Pons (tissue), 1 donor: ENCODE results near the gene HOOK2.

Experiments used
- DNase-seq: peaks from one replicate; pipeline ENCODE4 v3.0.0-alpha.2; 2016; ENCODE audit warnings: low spot score

HOOK2 gene

GRCh38 chr19:12783291-12783848 lies 8.0 kb upstream of the HOOK2 start:
- DNase-seq = no peak

- peak; percentile 79 for DNase-seq
Measured at GRCh38 chr19:12782424-12783290, 7.3 kb upstream of the HOOK2 start.

DNA sequence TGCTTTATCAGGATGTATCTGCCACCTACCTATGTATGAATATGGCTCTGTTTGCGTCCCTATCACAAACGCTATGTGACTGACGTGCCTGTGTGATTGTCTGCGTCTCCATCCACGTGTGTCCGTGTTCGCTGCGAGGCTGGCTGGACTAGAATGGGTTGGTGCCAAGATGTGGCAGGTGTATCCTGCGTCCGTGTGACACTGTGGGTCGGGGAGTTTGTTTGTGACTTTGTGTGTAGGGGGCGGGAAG lies 6.7 kb upstream of the HOOK2 start:
- DNase-seq = no peak

GRCh38 chr19:12779162-12779993 lies 4.0 kb upstream of the HOOK2 start:
- no peak for DNase-seq

- no peak for DNase-seq
Measured at GRCh38 chr19:12778905-12779161, 3.5 kb upstream of the HOOK2 start.

GRCh38 chr19:12778017-12778904 lies 2.9 kb upstream of the HOOK2 start:
- DNase-seq = no peak

DNA sequence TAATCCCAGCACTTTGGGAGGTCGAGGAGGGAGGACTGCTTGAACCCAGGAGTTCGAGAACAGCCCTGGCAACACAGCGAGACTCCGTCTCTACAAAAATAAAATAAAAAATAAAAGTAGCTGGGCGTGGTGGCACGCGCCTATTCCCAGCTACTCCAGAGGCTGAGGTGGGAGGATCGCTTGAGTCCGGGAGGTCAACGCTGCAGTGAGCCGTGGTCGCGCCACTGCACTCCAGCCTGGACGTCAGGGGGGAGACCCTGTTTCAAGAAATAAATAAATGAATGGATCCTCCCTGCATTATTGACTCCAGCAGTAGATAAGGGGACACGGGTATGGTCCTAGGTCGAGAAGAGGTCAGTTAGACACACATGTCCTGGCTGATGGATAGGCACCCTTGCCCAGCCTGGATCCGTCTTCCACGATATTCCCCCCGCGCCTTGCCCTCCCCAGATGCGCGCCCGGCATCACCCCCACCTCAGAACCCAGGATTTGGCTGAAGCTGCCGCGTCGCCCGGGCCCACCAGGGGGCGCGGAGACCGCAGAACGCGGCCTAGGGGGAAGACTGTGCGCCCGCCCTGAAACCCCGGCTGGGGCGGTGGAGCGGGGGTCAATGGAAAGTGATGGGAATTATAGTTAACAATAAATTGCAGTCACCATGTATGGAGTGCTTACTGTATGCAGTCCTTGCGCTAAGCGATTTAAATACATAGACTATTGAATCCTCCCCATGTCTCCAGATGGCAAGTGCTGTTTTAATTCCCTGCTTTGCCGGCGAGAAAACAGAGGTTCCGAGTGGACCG lies 2.1 kb upstream of the HOOK2 start:
- no peak for DNase-seq

GRCh38 chr19:12773571-12773970 lies 1.8 kb downstream of the HOOK2 start:
- DNase-seq = no peak

GRCh38 chr19:12772323-12772722 lies 3.0 kb downstream of the HOOK2 start:
- no peak for DNase-seq

DNA sequence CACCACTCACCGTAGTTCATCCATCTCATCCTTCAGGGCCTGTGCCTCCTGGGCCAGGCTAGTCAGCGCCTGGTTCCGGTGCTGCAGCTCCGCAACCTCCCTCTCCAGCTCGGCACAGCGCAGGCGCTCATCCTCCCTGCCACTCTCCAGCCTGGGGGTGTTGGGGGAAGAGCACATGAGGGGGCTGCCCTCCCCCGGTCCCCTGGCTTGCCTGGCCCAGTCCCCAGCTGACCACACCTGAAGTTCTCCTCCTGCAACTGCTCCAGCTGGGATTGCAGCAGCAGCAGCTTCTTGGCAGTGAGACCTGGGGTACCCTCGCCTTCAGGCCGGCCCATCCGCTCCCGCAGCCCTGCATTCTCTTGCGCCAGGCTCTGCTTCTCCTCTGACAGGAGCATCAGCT lies 4.4 kb downstream of the HOOK2 start:
- no peak for DNase-seq

GRCh38 chr19:12769689-12770088 lies 5.7 kb downstream of the HOOK2 start:
- no peak for DNase-seq

- no peak for DNase-seq
Measured at GRCh38 chr19:12767666-12768065, 7.7 kb downstream of the HOOK2 start.

DNA sequence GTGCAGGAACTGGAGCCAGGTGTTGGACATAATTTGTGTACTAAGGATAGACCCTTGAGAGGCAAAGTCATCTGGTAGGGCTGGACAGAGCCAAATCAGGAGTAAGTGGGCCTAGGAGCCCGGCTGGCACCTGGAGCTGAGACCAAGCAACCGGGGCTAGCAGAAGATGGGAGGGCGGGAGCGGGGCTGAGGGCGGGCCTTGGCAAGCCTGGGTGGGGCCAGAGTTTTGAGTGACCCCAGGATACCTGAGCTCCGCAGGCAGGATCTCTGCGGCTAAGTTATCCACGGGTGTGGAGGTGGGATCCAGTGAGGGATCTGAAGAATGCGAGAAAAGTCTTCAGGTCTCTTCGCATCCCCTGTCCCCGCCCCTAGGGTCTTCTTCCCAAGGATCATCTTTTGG lies 8.2 kb downstream of the HOOK2 start:
- DNase-seq = no peak

GRCh38 chr19:12766051-12766521 lies 9.3 kb downstream of the HOOK2 start:
- DNase-seq = no peak

DNA sequence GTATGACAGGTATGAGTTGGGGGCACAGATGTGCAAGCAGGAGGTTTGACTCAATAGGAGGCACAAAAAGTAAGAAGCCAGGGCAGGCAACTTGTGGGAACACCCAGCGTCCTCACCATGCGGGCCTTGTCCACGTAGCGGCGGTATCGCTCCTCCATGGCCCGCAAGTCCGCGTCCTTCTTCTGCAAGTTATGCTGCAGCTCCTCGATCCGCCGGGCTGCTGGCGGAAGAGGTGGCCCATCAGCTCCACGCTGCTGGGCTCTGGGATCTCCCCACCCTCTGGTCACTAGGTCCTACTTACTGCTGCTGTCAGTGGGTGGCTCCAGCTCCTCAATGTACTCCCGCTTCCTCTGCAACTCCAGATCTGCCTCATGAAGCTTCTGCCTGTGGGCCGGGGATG lies 10.7 kb downstream of the HOOK2 start:
- no peak for DNase-seq

DNA sequence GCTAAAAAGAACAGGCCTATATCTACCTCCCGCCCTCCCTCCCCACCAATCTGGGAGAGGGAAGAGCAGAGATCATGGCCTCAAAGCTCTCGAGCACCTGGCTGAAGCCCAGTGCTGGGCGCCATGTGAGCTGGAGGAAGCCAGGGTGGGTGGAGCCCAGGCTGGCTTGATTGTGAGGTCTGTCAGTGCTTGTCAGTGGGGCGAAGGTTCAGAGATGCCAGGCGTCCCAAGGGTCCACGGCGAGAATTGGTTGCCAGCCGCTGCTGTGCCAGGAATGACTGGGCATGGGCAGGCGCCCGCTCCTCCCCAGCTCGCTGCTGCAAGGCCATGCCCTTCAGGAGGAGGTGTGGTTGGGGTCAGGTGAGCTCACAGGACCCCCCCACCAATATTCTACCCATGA lies 12.3 kb downstream of the HOOK2 start:
- DNase-seq = no peak

DNA sequence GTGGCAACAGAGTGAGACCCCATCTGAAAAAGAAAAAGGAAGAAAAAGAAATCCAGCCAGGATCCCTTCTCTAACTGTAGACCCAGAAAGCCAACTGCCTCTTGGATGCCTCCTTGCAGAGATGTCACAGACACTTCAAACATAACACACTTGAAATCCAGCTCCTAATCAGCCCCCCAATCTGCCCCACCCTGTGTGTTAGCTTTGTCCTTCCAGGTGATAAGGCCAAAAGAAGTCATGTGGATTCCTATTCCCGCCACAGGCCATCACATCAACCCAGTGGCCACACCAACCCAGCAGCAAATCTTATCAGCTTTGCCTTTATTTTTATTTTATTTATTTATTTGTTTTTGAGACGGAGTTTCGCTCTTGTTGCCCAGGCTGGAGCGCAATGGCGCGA lies 15.7 kb downstream of the HOOK2 start:
- DNase-seq = no peak

GRCh38 chr19:12757544-12758274 lies 17.6 kb downstream of the HOOK2 start:
- DNase-seq = no peak

- DNase-seq = no peak
Measured at GRCh38 chr19:12756150-12756883, 19.0 kb downstream of the HOOK2 start.
